MM.1S (cell line): ENCODE data around the gene NELL1.

Experiments
- DNase-seq: peaks from one replicate; pipeline ENCODE4 v3.0.0-alpha.2; 2015
- H2AFZ ChIP-seq: fragments of 300-600 bp; sonication (generic); 2 replicates; pipeline ENCODE4 v1.6.0; 2016; ENCODE audit warnings: antibody characterized with exemption, low read length
- H3F3A ChIP-seq: fragments of 300-600 bp; sonication (generic); 2 replicates; pipeline ENCODE4 v1.6.1; 2016; ENCODE audit warnings: mild to moderate bottlenecking, antibody characterized with exemption, low read length, moderate library complexity, mixed read lengths; ENCODE audit not compliant: insufficient read depth
- H3K27ac ChIP-seq: fragments of 300-600 bp; sonication (generic); 2 replicates; pipeline ENCODE4 v1.5.1; 2016; ENCODE audit warnings: mild to moderate bottlenecking, low read length
- H3K27me3 ChIP-seq: fragments of 300-600 bp; sonication (generic); replicated peaks from 2 replicates; pipeline ENCODE4 v1.6.0; 2016; ENCODE audit warnings: low read length; ENCODE audit not compliant: insufficient read depth
- H3K36me3 ChIP-seq: fragments of 300-600 bp; sonication (generic); replicated peaks from 2 replicates; pipeline ENCODE4 v1.6.1; 2016; ENCODE audit warnings: mild to moderate bottlenecking, low read length, mixed read lengths; ENCODE audit not compliant: insufficient read depth
- H3K4me1 ChIP-seq: fragments of 300-600 bp; sonication (generic); 2 replicates; pipeline ENCODE4 v1.6.1; 2016; ENCODE audit warnings: low read length, mixed read lengths
- H3K4me2 ChIP-seq: fragments of 300-600 bp; sonication (generic); 2 replicates; pipeline ENCODE4 v1.6.0; 2016; ENCODE audit warnings: low read depth, low read length
- H3K4me3 ChIP-seq: fragments of 300-600 bp; sonication (generic); 2 replicates; pipeline ENCODE4 v1.5.1; 2016; ENCODE audit warnings: low read length, mixed read lengths
- H3K79me2 ChIP-seq: fragments of 300-600 bp; sonication (generic); 2 replicates; pipeline ENCODE4 v1.6.1; 2016; ENCODE audit warnings: mixed run types, low read length, mixed read lengths
- H3K9ac ChIP-seq: fragments of 300-600 bp; sonication (generic); 2 replicates; pipeline ENCODE4 v1.6.1; 2016; ENCODE audit warnings: low read length, mixed read lengths
- H3K9me2 ChIP-seq: fragments of 300-600 bp; sonication (generic); replicated peaks from 2 replicates; pipeline ENCODE4 v1.6.1; 2016; ENCODE audit warnings: mild to moderate bottlenecking, low read length, mixed read lengths; ENCODE audit not compliant: insufficient read depth
- H3K9me3 ChIP-seq: fragments of 300-600 bp; sonication (generic); replicated peaks from 2 replicates; pipeline ENCODE4 v1.6.1; 2016; ENCODE audit warnings: mild to moderate bottlenecking, low read length, mixed read lengths; ENCODE audit not compliant: insufficient read depth
- H4K20me1 ChIP-seq: fragments of 300-600 bp; sonication (generic); 2 replicates; pipeline ENCODE4 v1.6.1; 2016; ENCODE audit warnings: mild to moderate bottlenecking, low read length, moderate library complexity, mixed read lengths; ENCODE audit not compliant: insufficient read depth
- EZH2 ChIP-seq: fragments of 300-600 bp; sonication (generic); optimal IDR thresholded peaks from 2 replicates; pipeline ENCODE3; 2017; ENCODE audit warnings: low read depth, mild to moderate bottlenecking, antibody characterized with exemption, low read length, mixed read lengths
- EZH2phosphoT487 ChIP-seq: fragments of 300-600 bp; sonication (generic); IDR thresholded peaks from 2 replicates; pipeline ENCODE4 v1.6.1; 2018; ENCODE audit warnings: antibody characterized with exemption, low read length
- TF ChIP-seq, protein P1 (sequence below): fragments of 300-600 bp; sonication (generic); IDR thresholded peaks from 2 replicates; pipeline ENCODE4 v1.5.1; 2016; ENCODE audit warnings: antibody characterized with exemption, low read length, mixed read lengths

Gene NELL1

GRCh38 chr11:21460082-21460481, 790.7 kb downstream of the NELL1 start:
- Histone ChIP-seq H3K9me2 (no peaks in the 10 kb centered on the region), H4K20me1 (no peaks in the 10 kb centered on the region), H2AFZ (no peak overlapping the region), H3K9ac (no peak overlapping the region), H3K27ac (no peak overlapping the region), H3K4me1 (no peaks in the 10 kb centered on the region), H3K36me3 (no peaks in the 10 kb centered on the region), H3K79me2 (no peaks in the 10 kb centered on the region), H3F3A (no peaks in the 10 kb centered on the region), H3K27me3 (no peaks in the 10 kb centered on the region), H3K4me3 (no peak overlapping the region), H3K9me3 (no peaks in the 10 kb centered on the region), H3K4me2 (no peak overlapping the region)
- no peak for TF ChIP-seq EZH2
- TF ChIP-seq EZH2phosphoT487 = no peak
- TF ChIP-seq, protein P1, sequence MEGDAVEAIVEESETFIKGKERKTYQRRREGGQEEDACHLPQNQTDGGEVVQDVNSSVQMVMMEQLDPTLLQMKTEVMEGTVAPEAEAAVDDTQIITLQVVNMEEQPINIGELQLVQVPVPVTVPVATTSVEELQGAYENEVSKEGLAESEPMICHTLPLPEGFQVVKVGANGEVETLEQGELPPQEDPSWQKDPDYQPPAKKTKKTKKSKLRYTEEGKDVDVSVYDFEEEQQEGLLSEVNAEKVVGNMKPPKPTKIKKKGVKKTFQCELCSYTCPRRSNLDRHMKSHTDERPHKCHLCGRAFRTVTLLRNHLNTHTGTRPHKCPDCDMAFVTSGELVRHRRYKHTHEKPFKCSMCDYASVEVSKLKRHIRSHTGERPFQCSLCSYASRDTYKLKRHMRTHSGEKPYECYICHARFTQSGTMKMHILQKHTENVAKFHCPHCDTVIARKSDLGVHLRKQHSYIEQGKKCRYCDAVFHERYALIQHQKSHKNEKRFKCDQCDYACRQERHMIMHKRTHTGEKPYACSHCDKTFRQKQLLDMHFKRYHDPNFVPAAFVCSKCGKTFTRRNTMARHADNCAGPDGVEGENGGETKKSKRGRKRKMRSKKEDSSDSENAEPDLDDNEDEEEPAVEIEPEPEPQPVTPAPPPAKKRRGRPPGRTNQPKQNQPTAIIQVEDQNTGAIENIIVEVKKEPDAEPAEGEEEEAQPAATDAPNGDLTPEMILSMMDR = no peak
- DNase-seq = no peak

DNA sequence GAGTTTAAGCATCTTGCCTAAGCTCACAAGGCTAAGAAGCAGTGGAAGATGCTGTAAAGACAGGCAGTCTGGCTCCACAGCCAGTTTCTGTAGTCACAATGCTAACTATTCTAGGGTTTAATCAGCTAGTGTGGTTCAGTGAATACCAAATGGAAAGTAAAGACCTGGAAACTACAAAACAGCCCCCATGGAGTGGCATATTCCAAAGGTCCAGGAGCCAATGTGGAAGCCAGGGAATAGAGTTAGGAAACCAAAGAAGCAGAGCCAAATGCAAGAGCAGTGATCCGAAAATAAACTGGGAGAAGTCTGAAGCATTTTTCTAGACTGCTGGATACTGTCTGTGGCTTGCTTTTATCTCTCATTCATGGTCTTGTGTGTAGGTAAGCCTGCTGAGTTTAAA, 792.3 kb downstream of the NELL1 start:
- no peak overlapping the region for H3K4me2 ChIP-seq
- TF ChIP-seq EZH2 = no peak
- no peak for TF ChIP-seq EZH2phosphoT487
- TF ChIP-seq, protein P1 = no peak
- H3K4me3 ChIP-seq = no peak overlapping the region
- no peaks in the 10 kb centered on the region for H3K36me3 ChIP-seq
- H3K27ac ChIP-seq = no peak overlapping the region
- no peak for DNase-seq
- no peaks in the 10 kb centered on the region for H3K27me3 ChIP-seq
- H3K9me2 ChIP-seq = no peaks in the 10 kb centered on the region
- no peaks in the 10 kb centered on the region for H3K9me3 ChIP-seq
- H3K79me2 ChIP-seq = no peaks in the 10 kb centered on the region
- H3K9ac ChIP-seq = no peak overlapping the region
- H3K4me1 ChIP-seq = 0 out of 2 replicates have a peak, but pooled peaks cover 4% of the 10 kb centered on the region
- H4K20me1 ChIP-seq = no peaks in the 10 kb centered on the region
- no peak overlapping the region for H2AFZ ChIP-seq
- H3F3A ChIP-seq = no peaks in the 10 kb centered on the region

DNA sequence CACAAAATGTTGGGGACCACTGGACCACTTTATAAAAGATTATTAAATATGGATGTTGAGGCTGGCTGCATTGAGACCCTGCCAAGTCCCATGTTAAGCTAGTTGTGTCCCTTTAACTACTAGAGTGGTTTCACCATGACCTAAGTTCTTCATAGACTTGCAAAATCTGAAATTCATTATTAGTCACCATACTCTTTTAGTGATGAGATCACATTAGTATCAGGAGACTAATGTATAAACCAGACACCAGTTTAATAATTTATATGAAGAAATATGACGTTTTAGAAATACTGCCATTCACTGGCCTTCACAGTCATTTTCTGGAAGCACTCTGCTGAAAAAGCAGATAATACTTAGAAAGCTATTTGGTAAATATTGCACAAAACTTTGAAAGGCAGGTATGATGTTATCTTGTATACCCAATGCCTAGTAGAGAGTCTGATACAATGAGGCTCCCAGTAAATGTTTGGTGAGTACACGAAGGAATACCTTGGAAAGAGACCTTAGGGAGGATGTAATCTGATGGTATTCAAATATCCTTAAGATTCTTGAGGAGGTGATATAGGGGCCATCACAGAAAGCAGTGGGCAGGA, 795.3 kb downstream of the NELL1 start:
- H3K27me3 ChIP-seq = no peaks in the 10 kb centered on the region
- H3K79me2 ChIP-seq = no peaks in the 10 kb centered on the region
- H3K9me3 ChIP-seq = no peaks in the 10 kb centered on the region

DNA sequence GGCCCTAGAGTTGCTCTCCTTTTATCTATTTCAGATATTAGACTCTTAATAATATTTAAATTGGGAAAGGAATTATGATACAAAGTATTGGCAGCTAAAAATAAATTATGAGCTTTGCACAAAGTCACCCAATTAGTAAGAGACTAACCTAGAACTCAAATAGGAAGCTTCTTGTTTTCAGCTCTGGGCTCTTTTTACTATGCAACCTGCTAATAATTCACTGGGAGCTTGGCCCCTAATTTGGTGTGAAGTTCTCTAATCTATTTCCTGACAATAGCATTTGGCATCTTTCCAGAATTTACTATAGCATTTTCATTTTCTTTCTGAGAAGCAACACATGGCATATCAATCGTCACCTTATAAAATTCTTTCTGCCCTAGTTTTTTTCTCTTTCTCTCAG, 795.8 kb downstream of the NELL1 start:
- H3K4me3 ChIP-seq = no peak overlapping the region
- no peaks in the 10 kb centered on the region for H3K79me2 ChIP-seq
- no peaks in the 10 kb centered on the region for H3K9me2 ChIP-seq
- H4K20me1 ChIP-seq = no peaks in the 10 kb centered on the region
- TF ChIP-seq EZH2 (no peak), EZH2phosphoT487 (no peak)
- TF ChIP-seq, protein P1 = no peak
- no peak overlapping the region for H3K9ac ChIP-seq
- no peak overlapping the region for H2AFZ ChIP-seq
- no peaks in the 10 kb centered on the region for H3K36me3 ChIP-seq
- no peaks in the 10 kb centered on the region for H3K9me3 ChIP-seq
- H3K4me2 ChIP-seq = no peak overlapping the region
- no peak for DNase-seq
- no peak overlapping the region for H3K27ac ChIP-seq
- no peaks in the 10 kb centered on the region for H3K27me3 ChIP-seq
- H3F3A ChIP-seq = no peaks in the 10 kb centered on the region
- 0 out of 2 replicates have a peak, but pooled peaks cover 4% of the 10 kb centered on the region for H3K4me1 ChIP-seq

More for the DNA sequence above, 795.3 kb downstream of the NELL1 start:
- Histone ChIP-seq H4K20me1 (no peaks in the 10 kb centered on the region), H3K27ac (no peak overlapping the region), H3K4me2 (no peak overlapping the region), H3K9me2 (no peaks in the 10 kb centered on the region), H3F3A (no peaks in the 10 kb centered on the region), H3K4me1 (0 out of 2 replicates have a peak, but pooled peaks cover 4% of the 10 kb centered on the region), H3K4me3 (no peak overlapping the region), H3K36me3 (no peaks in the 10 kb centered on the region), H2AFZ (no peak overlapping the region), H3K9ac (no peak overlapping the region)
- no peak for TF ChIP-seq EZH2phosphoT487
- DNase-seq = no peak
